Measurements from ENCODE around the gene PLXNB2. TPM values are rescaled to one million over a fixed set of nuclear protein-coding genes. Genes with fewer than 3 reads are reported as not detected.

Gene PLXNB2
- total and polyA plus RNA-seq, 2 of the 4 experiments (the other 2 are of a cell fraction), result 73.1 to 202 TPM

- Histone ChIP-seq H4K5ac (ENCODE audit: low read depth, low read length) (peak overlapping the region; percentile 56), H2AK5ac (ENCODE audit: low read depth, low read length) (peak overlapping the region; percentile 91), H3K4me1 (ENCODE audit: control insufficient read depth, insufficient read depth, low read length) (peaks cover 34% of the 10 kb centered on the region), H3K56ac (ENCODE audit: extremely low read depth, insufficient read depth, low read length) (peak overlapping the region; percentile 80; the same call in 1 of the 2 replicates), H2AFZ (replicated peaks; ENCODE audit: low read length, poor library complexity) (peak overlapping the region; percentile 69), H4K91ac (ENCODE audit: insufficient read depth, low read depth, low read length) (peak overlapping the region; percentile 97), H3K4me2 (ENCODE audit: low read depth, low read length) (peak overlapping the region; percentile 60), H3K23ac (ENCODE audit: low read depth, low read length) (peak overlapping the region; percentile 69), H4K8ac (ENCODE audit: low read depth in 2 of 2, low read length in 2 of 2) (peak overlapping the region; percentile 88 to 91), H2BK120ac (ENCODE audit: low read depth, low read length) (peak overlapping the region; percentile 92), H3K18ac (ENCODE audit: low read depth, low read length) (peak overlapping the region; percentile 39), H3K4me3 (ENCODE audit: insufficient read depth, low read depth, low read length) (peak overlapping the region; percentile 41), H3K9me1 (ENCODE audit: insufficient read depth, low read length) (peaks cover 3% of the 10 kb centered on the region), H3K27me3 (ENCODE audit: control insufficient read depth, insufficient read depth, low read length) (no peaks in the 10 kb centered on the region), H4K20me1 (ENCODE audit: insufficient read depth, low read length) (peaks cover 90% of the 10 kb centered on the region), H2BK20ac (ENCODE audit: low read depth, low read length) (peak overlapping the region; percentile 88), H3K9ac (ENCODE audit: low read depth, low read length) (peak overlapping the region; percentile 95), H2AK9ac (replicated peaks; ENCODE audit: low read depth, low read length, poor library complexity) (peak overlapping the region; percentile 94), H3K27ac (ENCODE audit: insufficient read depth, low read length) (peak overlapping the region; percentile 100), H2BK5ac (ENCODE audit: low read depth, low read length, poor library complexity, severe bottlenecking) (peak overlapping the region; percentile 99), H3K14ac (replicated peaks; ENCODE audit: low read depth, low read length) (peak overlapping the region; percentile 85; the same call in 1 of the 2 replicates), H2BK15ac (ENCODE audit: low read depth, low read length) (peak overlapping the region; percentile 91; the same call in 2 of the 3 replicates), H3K79me1 (ENCODE audit: low read depth in 1 of 2, low read length in 2 of 2) (peaks cover 8 to 70% of the 10 kb centered on the region in 2 experiments; a peak in 3 of 4 replicates), H3K4ac (ENCODE audit: low read depth, low read length) (peak overlapping the region; percentile 96), H3K9me3 (ENCODE audit: control insufficient read depth, insufficient read depth, low read length) (no peaks in the 10 kb centered on the region), H3K36me3 (ENCODE audit: control insufficient read depth, insufficient read depth, low read length) (peaks cover 27% of the 10 kb centered on the region)
- in situ Hi-C loops (cut with MboI; ENCODE audit: low sequenced_read_pairs) (no loop called here), intact Hi-C loops (cut with micrococcal nuclease) (loop anchor here (2.0 to 5.0 kb wide), 2 partner anchors 13 to 34 kb away; partner anchors contain the start of genes DENND6B and PLXNB2), dilution Hi-C loops (cut with HindIII; ENCODE audit: low sequenced_read_pairs, unreplicated experiment) (no loop called here)
- BruUV-seq (replicated peaks), result no TSS peak
- ChIA-PET POLR2A (ENCODE audit: unreplicated experiment) (interaction anchor here (0.6 to 1.0 kb wide), 2 partner anchors 12 to 17 kb away, joined by 5 to 6 read pairs; no protein-coding TSS in a partner anchor), CTCF (interaction anchor here (1.5 kb wide), 1 partner anchor 33 kb away, joined by 4 read pairs; the partner anchor contains the start of gene DENND6B)
- WGBS, 2 experiments (ENCODE audit: extremely low coverage in 2 of 2, insufficient read length in 1 of 2), result 16% methylated on average over 22 of the region's 42 CpGs; no CpG with 5 or more reads in 1 of the 2 experiments
- no peak for TF ChIP-seq RAD21 (IDR thresholded peaks at IDR 0.05; ENCODE audit: low read length)
- TF ChIP-seq MXI1 (IDR thresholded peaks at IDR 0.05; ENCODE audit: borderline replicate concordance, low read depth, low read length), result peak; percentile 21; the same call in 1 of the 2 replicates
- no peak for TF ChIP-seq POLR2A (IDR thresholded peaks at IDR 0.05; ENCODE audit: low read depth, low read length)
- TF ChIP-seq MAZ (IDR thresholded peaks at IDR 0.05; ENCODE audit: borderline replicate concordance, low read depth, low read length), result peak; percentile 83; the same call in 1 of the 2 replicates
- DNase-seq (peak; percentile 60), ATAC-seq (ENCODE audit: low read depth) (peak; percentile 92)
These were observed 13.8 kb downstream of the PLXNB2 start for GRCh38 chr22:50293441-50294318.
